Caco-2 (cell line): ENCODE measurements around the gene FER. TPM values are rescaled to one million over a fixed set of nuclear protein-coding genes. Genes with fewer than 3 reads are reported as not detected.

ENCODE experiments used
- BruUV-seq: library from RNA; stranded (reverse); fragments of 400-500 nt; replicated peaks from 2 replicates; lab custom pipeline; 2021; lab: Mats Ljungman, UMichigan
- CTCF ChIA-PET: fragments of 300-600 bp; sonication (Branson Sonifier 250); formaldehyde crosslinking; loops from one replicate; lab custom pipeline; 2022; ENCODE audit warnings: antibody characterized with exemption; lab: Charles Lee
- POLR2A ChIA-PET: fragments of 300-600 bp; sonication (Branson Sonifier 250); formaldehyde crosslinking; loops from one replicate; lab custom pipeline; 2022; ENCODE audit warnings: antibody characterized with exemption; lab: Charles Lee
- DNase-seq, 2 experiments: peaks; one replicate each; pipeline versions ENCODE4 v3.0.0 to v3.0.0-alpha.2; 2020 to 2022
- H3K27me3 ChIP-seq: replicated peaks from 2 replicates; pipeline ENCODE4 v1.6.0; 2011; ENCODE audit warnings: low read length; ENCODE audit not compliant: control insufficient read depth, insufficient read depth
- H3K36me3 ChIP-seq: 2 replicates; pipeline ENCODE4 v1.5.1; 2011; ENCODE audit warnings: low read length; ENCODE audit not compliant: control insufficient read depth, insufficient read depth
- H3K4me1 ChIP-seq: fragments of 250-450 bp; sonication (Bioruptor Pico); 2 replicates; pipeline ENCODE4 v1.5.1; 2020; ENCODE audit warnings: mild to moderate bottlenecking
- H3K4me3 ChIP-seq: 2 replicates; pipeline ENCODE4 v1.5.1; 2011; ENCODE audit warnings: low read depth, mild to moderate bottlenecking, control low read depth, low read length
- H3K9me3 ChIP-seq: fragments of 250-450 bp; sonication (Bioruptor Pico); 2 replicates; pipeline ENCODE4 v1.5.1; 2020; ENCODE audit warnings: mild to moderate bottlenecking, moderate library complexity
- H3K27ac Mint-ChIP-seq: one replicate; pipeline ENCODE4 v1.8.0; 2022; ENCODE audit warnings: mixed read lengths; ENCODE audit not compliant: unreplicated experiment
- H3K27me3 Mint-ChIP-seq: one replicate; pipeline ENCODE4 v1.8.0; 2022; ENCODE audit warnings: mixed read lengths; ENCODE audit not compliant: insufficient read depth, unreplicated experiment
- H3K36me3 Mint-ChIP-seq: one replicate; pipeline ENCODE4 v1.8.0; 2022; ENCODE audit warnings: mild to moderate bottlenecking, mixed read lengths; ENCODE audit not compliant: insufficient read depth, unreplicated experiment
- H3K4me1 Mint-ChIP-seq: one replicate; pipeline ENCODE4 v1.8.0; 2022; ENCODE audit warnings: low read depth, mixed read lengths; ENCODE audit not compliant: unreplicated experiment
- H3K4me3 Mint-ChIP-seq: one replicate; pipeline ENCODE4 v1.8.0; 2022; ENCODE audit warnings: mild to moderate bottlenecking, moderate library complexity, mixed read lengths; ENCODE audit not compliant: unreplicated experiment
- H3K9me3 Mint-ChIP-seq: one replicate; pipeline ENCODE4 v1.8.0; 2022; ENCODE audit warnings: mixed read lengths; ENCODE audit not compliant: unreplicated experiment
- CTCF ChIP-seq, 2 experiments: fragments of 200-600 bp in 1 of 2; IDR thresholded peaks; 1 replicate in 1 of 2; 2 replicates in 1 of 2; pipeline versions ENCODE4 v1.5.1 to v1.8.0; 2011 to 2022; ENCODE audit warnings: antibody characterized with exemption in 1 of 2, control low read depth in 1 of 2, inconsistent platforms in 1 of 2, low read depth in 1 of 2, low read length in 1 of 2, mild to moderate bottlenecking in 1 of 2, moderate library complexity in 1 of 2; ENCODE audit not compliant: insufficient read depth in 1 of 2, severe bottlenecking in 1 of 2, unreplicated experiment in 1 of 2
- intact Hi-C: fragments of 100-400 bp; cut with micrococcal nuclease; formaldehyde crosslinking; loops from one replicate; pipeline ENCODE4 v1.10.0; 2022; ENCODE audit not compliant: unreplicated experiment
- total RNA-seq: library from RNA; stranded (reverse); gene quantifications from 2 replicates; pipeline ENCODE4 v1.2.3, GENCODE V29; 2022

FER gene
- total RNA-seq, 1 experiment from 2014 or later = 43.1 TPM

DNA sequence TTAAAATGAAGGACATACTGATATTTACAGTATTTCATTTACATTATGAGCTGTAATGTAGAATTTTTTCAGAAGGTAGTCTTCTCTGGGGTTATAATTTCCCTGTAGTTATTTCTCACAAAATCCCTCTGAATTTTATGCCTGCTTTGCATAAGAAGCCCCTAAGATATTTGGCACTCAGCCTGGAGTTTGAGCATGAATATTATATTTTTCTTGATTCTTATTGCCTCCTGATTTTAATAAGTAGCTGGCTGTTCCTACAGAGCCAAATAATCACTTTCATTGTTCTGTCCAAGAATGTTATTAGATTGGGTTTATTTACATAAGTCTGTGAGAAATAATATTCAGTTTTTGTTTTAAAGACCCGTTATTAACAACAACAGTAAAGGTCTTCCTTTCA, 195.0 kb downstream of the FER start:
- Mint-ChIP-seq H3K36me3 (no peaks in the 10 kb centered on the region), H3K4me3 (no peak overlapping the region), H3K27me3 (no peaks in the 10 kb centered on the region), H3K27ac (no peak overlapping the region), H3K4me1 (no peaks in the 10 kb centered on the region), H3K9me3 (no peaks in the 10 kb centered on the region)
- no peak for TF ChIP-seq CTCF (IDR thresholded peaks at IDR 0.05; ENCODE audit: insufficient read depth in 1 of 2, low read depth in 1 of 2, low read length in 1 of 2, severe bottlenecking in 1 of 2, unreplicated experiment in 1 of 2)
- ChIA-PET CTCF (no interaction called here), POLR2A (no interaction called here)
- Histone ChIP-seq H3K4me3 (no peak overlapping the region), H3K9me3 (no peaks in the 10 kb centered on the region), H3K27me3 (no peaks in the 10 kb centered on the region), H3K36me3 (no peaks in the 10 kb centered on the region), H3K4me1 (no peaks in the 10 kb centered on the region)
- intact Hi-C loops = no loop called here
- DNase-seq = no peak
- BruUV-seq = no TSS peak

DNA sequence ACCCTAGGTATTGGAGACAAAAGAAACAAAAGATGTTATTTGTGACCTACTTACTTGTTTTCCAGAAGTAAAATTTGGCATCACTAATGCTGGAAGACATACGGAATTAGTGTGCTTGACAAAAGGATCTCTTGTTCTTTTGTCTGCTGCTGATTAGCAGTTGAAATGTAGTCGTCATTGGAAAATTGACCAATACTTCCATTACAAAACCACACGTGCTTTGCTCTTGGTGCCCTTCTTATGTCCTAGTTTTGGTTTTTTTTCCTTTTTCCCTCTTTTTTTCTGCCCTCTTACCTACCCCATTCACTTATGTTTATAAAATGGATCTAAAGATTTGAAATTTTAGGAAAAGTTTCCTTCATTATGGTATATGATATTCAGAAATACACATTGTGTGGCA, 197.4 kb downstream of the FER start:
- H3K9me3 ChIP-seq = no peaks in the 10 kb centered on the region
- no peaks in the 10 kb centered on the region for H3K36me3 Mint-ChIP-seq

GRCh38 chr5:108946008-108946407, 198.3 kb downstream of the FER start:
- no peak for DNase-seq
- Histone ChIP-seq H3K4me1 (no peaks in the 10 kb centered on the region), H3K9me3 (no peaks in the 10 kb centered on the region), H3K27me3 (no peaks in the 10 kb centered on the region), H3K36me3 (no peaks in the 10 kb centered on the region), H3K4me3 (no peak overlapping the region)
- Mint-ChIP-seq H3K27me3 (no peaks in the 10 kb centered on the region), H3K4me3 (no peak overlapping the region), H3K36me3 (no peaks in the 10 kb centered on the region), H3K9me3 (no peaks in the 10 kb centered on the region), H3K4me1 (no peaks in the 10 kb centered on the region), H3K27ac (no peak overlapping the region)
- ChIA-PET POLR2A (no interaction called here), CTCF (no interaction called here)
- intact Hi-C loops = no loop called here
- no TSS peak for BruUV-seq
- TF ChIP-seq CTCF (IDR thresholded peaks at IDR 0.05; ENCODE audit: insufficient read depth in 1 of 2, low read depth in 1 of 2, low read length in 1 of 2, severe bottlenecking in 1 of 2, unreplicated experiment in 1 of 2) = no peak

More for the DNA sequence above, 197.4 kb downstream of the FER start:
- H3K4me1 Mint-ChIP-seq = no peaks in the 10 kb centered on the region
- intact Hi-C loops = no loop called here
- Histone ChIP-seq H3K27me3 (no peaks in the 10 kb centered on the region), H3K4me3 (no peak overlapping the region), H3K4me1 (no peaks in the 10 kb centered on the region), H3K36me3 (no peaks in the 10 kb centered on the region)
- no TSS peak for BruUV-seq
- no peak for DNase-seq
- no peak overlapping the region for H3K4me3 Mint-ChIP-seq
- ChIA-PET POLR2A (no interaction called here), CTCF (no interaction called here)
- no peaks in the 10 kb centered on the region for H3K9me3 Mint-ChIP-seq
- no peak overlapping the region for H3K27ac Mint-ChIP-seq
- no peak for TF ChIP-seq CTCF (IDR thresholded peaks at IDR 0.05; ENCODE audit: insufficient read depth in 1 of 2, low read depth in 1 of 2, low read length in 1 of 2, severe bottlenecking in 1 of 2, unreplicated experiment in 1 of 2)
- H3K27me3 Mint-ChIP-seq = no peaks in the 10 kb centered on the region
